OCI-LY1 (cell line): ENCODE results near the gene ZNRF3.

Experiments used
- H2AFZ ChIP-seq: fragments of 200-600 bp; sonication (generic), shearing (Covaris generic); 2 replicates; pipeline ENCODE4 v1.6.0; 2014; ENCODE audit warnings: antibody characterized with exemption, mild to moderate bottlenecking, low read length
- H3F3A ChIP-seq: fragments of 200-600 bp; sonication (generic), shearing (Covaris generic); 2 replicates; pipeline ENCODE4 v1.6.0; 2014; ENCODE audit warnings: mild to moderate bottlenecking, antibody characterized with exemption, low read length, moderate library complexity; ENCODE audit not compliant: insufficient read depth
- H3K27ac ChIP-seq: fragments of 200-600 bp; sonication (generic); 2 replicates; pipeline ENCODE4 v1.5.1; 2014; ENCODE audit warnings: low read length, mixed run types, mild to moderate bottlenecking, low read depth; ENCODE audit not compliant: poor library complexity, severe bottlenecking
- H3K27me3 ChIP-seq: fragments of 200-600 bp; sonication (generic); 2 replicates; pipeline ENCODE4 v1.6.0; 2014; ENCODE audit warnings: antibody characterized with exemption, mild to moderate bottlenecking, low read length, moderate library complexity; ENCODE audit not compliant: insufficient read depth
- H3K36me3 ChIP-seq: fragments of 200-600 bp; sonication (generic); 2 replicates; pipeline ENCODE4 v1.6.1; 2014; ENCODE audit warnings: mild to moderate bottlenecking, antibody characterized with exemption, low read length, moderate library complexity, mixed read lengths; ENCODE audit not compliant: insufficient read depth
- H3K4me1 ChIP-seq: fragments of 200-600 bp; sonication (generic); 2 replicates; pipeline ENCODE4 v1.5.1; 2014; ENCODE audit warnings: mild to moderate bottlenecking, low read length, moderate library complexity; ENCODE audit not compliant: insufficient read depth, severe bottlenecking
- H3K4me2 ChIP-seq: fragments of 200-600 bp; sonication (generic), shearing (Covaris generic); 2 replicates; pipeline ENCODE4 v1.6.1; 2014; ENCODE audit warnings: low read length
- H3K4me3 ChIP-seq: fragments of 200-600 bp; sonication (generic); 2 replicates; pipeline ENCODE4 v1.5.1; 2014; ENCODE audit warnings: low read length, low read depth, mild to moderate bottlenecking, mixed read lengths; ENCODE audit not compliant: poor library complexity, severe bottlenecking
- H3K79me2 ChIP-seq: fragments of 200-600 bp; shearing (Covaris generic); 2 replicates; pipeline ENCODE4 v1.6.1; 2016; ENCODE audit warnings: mixed run types, low read length, mixed read lengths; ENCODE audit not compliant: insufficient read depth
- H3K9ac ChIP-seq: fragments of 200-600 bp; sonication (generic), shearing (Covaris generic); 2 replicates; pipeline ENCODE4 v1.6.1; 2014; ENCODE audit warnings: mild to moderate bottlenecking, low read length, mixed read lengths
- H3K9me2 ChIP-seq: fragments of 200-600 bp; sonication (generic), shearing (Covaris generic); 2 replicates; pipeline ENCODE4 v1.6.1; 2014; ENCODE audit warnings: low read depth, mild to moderate bottlenecking, low read length, mixed read lengths
- H3K9me3 ChIP-seq: fragments of 200-600 bp; shearing (Covaris generic); 2 replicates; pipeline ENCODE4 v1.6.1; 2014; ENCODE audit warnings: low read length, mixed read lengths
- H4K20me1 ChIP-seq: fragments of 200-600 bp; sonication (generic), shearing (Covaris generic); 2 replicates; pipeline ENCODE4 v1.6.0; 2016; ENCODE audit warnings: mild to moderate bottlenecking, low read length; ENCODE audit not compliant: insufficient read depth
- EZH2 ChIP-seq: fragments of 200-600 bp; sonication (generic), shearing (Covaris generic); IDR thresholded peaks from 2 replicates; pipeline ENCODE4 v1.8.0; 2017; ENCODE audit warnings: borderline replicate concordance, mixed run types, mild to moderate bottlenecking, antibody characterized with exemption, low read length, moderate library complexity, mixed read lengths
- TF ChIP-seq, protein P1 (sequence below): fragments of 200-600 bp; sonication (generic), shearing (Covaris generic); IDR thresholded peaks from 2 replicates; pipeline ENCODE4 v1.5.1; 2017; ENCODE audit warnings: mild to moderate bottlenecking, antibody characterized with exemption, low read length, moderate library complexity, mixed read lengths

The ZNRF3 gene

DNA sequence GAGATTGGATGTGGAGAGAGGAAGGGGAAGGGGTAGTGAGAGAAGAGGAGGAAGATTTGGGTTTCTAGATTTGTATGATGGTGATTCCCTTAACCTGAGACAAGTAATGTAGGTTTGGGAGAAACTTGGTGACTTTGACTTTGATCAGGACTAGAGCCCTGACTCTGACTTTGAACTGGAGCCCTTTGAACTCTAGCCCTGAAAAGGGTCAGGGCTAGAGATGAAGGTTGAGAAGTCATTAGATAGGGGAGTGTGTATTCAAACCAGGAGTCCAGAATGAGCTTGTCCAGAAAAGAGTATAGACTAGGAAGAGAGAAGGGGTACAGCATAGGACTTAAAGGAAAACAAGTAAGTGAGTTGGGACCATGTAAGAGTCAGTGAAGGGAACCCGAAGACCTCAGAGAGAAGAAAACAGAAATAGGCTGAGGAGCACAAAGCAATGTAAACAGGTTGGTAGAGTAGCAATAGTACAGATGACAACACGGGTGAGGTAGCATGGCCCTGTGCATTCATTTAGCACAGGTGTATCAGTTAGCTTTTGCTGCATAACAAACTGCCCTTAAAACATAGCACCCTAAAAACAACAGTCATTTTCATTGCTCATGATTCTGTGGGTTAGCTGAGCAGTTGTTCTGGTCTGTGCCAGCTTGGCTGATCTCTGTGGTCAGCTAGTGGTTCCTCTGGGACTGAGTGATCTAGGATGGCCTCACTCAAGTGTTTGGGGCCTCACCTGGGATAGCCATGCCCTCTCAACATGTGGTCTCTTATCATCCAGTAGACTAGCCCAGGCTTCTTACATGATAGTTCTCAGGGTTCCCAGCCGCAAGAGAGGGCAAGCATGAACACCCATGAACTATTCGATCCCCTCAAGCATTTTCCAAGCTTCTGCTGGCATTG, 135.2 kb downstream of the ZNRF3 start:
- Histone ChIP-seq H3K27ac (no peak overlapping the region), H3K79me2 (no peaks in the 10 kb centered on the region), H3K27me3 (no peaks in the 10 kb centered on the region), H3F3A (no peaks in the 10 kb centered on the region), H3K4me3 (no peak overlapping the region), H2AFZ (no peak overlapping the region), H4K20me1 (no peaks in the 10 kb centered on the region), H3K9ac (no peak overlapping the region), H3K36me3 (no peaks in the 10 kb centered on the region), H3K4me2 (no peak overlapping the region), H3K9me2 (no peaks in the 10 kb centered on the region), H3K9me3 (no peaks in the 10 kb centered on the region), H3K4me1 (no peaks in the 10 kb centered on the region)
- TF ChIP-seq EZH2: no peak

DNA sequence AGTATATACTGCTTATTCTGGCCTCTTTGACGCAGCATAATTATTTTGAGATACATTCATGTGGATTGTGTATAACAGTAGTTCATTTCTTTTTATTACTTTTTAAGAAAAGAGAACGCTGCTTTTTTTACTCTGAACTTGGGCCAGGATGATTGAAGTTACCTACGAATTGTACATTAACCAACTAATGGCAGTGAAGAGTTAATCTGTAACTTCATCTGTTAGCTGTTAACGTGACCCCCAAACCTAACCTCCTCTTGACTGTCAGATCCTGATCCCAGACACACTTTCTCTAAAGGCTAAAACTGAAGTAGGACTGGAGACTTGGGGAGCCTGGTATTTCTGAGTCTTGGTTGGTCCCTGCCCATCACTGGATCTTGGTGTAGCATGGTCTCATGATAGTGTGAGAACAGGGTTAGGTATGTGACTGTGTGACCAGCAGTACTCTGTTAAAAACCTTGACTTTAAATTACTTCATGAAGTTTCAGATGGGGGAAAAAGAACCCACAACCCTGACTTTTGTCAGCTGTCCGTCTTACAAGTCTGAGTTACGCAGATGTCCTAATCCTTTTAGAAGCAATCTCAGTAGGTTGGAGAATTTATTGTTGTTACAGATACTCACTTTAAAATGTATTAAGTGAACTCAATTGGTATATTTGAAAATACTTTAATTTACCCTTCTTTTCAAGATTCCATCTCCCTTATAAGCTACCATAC, 138.9 kb downstream of the ZNRF3 start:
- no peak overlapping the region for H3K27ac ChIP-seq
- no peak overlapping the region for H3K4me2 ChIP-seq
- H3K27me3 ChIP-seq: no peaks in the 10 kb centered on the region
- H3K36me3 ChIP-seq: no peaks in the 10 kb centered on the region
- H3F3A ChIP-seq: no peaks in the 10 kb centered on the region
- no peak overlapping the region for H3K9ac ChIP-seq
- TF ChIP-seq EZH2: no peak
- TF ChIP-seq, protein P1, sequence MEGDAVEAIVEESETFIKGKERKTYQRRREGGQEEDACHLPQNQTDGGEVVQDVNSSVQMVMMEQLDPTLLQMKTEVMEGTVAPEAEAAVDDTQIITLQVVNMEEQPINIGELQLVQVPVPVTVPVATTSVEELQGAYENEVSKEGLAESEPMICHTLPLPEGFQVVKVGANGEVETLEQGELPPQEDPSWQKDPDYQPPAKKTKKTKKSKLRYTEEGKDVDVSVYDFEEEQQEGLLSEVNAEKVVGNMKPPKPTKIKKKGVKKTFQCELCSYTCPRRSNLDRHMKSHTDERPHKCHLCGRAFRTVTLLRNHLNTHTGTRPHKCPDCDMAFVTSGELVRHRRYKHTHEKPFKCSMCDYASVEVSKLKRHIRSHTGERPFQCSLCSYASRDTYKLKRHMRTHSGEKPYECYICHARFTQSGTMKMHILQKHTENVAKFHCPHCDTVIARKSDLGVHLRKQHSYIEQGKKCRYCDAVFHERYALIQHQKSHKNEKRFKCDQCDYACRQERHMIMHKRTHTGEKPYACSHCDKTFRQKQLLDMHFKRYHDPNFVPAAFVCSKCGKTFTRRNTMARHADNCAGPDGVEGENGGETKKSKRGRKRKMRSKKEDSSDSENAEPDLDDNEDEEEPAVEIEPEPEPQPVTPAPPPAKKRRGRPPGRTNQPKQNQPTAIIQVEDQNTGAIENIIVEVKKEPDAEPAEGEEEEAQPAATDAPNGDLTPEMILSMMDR: no peak
- H3K4me1 ChIP-seq: no peaks in the 10 kb centered on the region
- no peaks in the 10 kb centered on the region for H3K9me3 ChIP-seq
- no peaks in the 10 kb centered on the region for H3K9me2 ChIP-seq
- no peaks in the 10 kb centered on the region for H4K20me1 ChIP-seq
- no peak overlapping the region for H3K4me3 ChIP-seq
- no peak overlapping the region for H2AFZ ChIP-seq
- no peaks in the 10 kb centered on the region for H3K79me2 ChIP-seq

DNA sequence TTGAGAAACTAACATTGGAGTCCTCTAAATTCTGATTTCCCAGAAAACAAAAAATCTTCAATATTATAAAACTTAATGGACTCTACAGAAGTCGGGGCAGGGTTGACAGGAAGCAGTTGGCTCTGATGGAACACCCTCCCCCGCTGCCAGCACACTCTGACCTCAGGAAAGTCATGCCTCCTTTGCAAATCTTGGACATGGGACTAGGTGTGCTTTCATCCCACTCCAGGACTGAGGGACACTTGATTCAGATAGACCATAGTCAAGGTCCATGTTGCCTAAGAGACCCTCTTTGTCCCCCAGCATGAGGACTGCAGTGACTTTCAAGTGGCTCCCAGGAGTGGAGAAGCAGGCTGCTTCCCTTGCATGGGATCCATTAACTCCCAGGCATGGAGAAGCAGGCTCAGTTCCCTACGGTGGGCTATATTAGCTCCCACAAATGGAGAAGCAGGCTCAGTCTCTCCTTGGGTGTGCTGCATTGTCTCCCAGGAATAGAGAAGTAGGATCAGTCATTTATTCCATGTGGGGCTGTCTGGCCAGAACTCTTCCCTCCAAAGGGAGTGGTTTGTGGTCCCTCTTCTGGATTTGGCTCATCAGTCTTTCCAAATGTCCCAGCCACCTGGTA, 139.9 kb downstream of the ZNRF3 start:
- no peaks in the 10 kb centered on the region for H3K27me3 ChIP-seq
- H3F3A ChIP-seq: no peaks in the 10 kb centered on the region
- no peak overlapping the region for H2AFZ ChIP-seq
- no peaks in the 10 kb centered on the region for H3K9me2 ChIP-seq
- no peaks in the 10 kb centered on the region for H4K20me1 ChIP-seq
- no peaks in the 10 kb centered on the region for H3K36me3 ChIP-seq
- no peak overlapping the region for H3K4me3 ChIP-seq
- H3K27ac ChIP-seq: no peak overlapping the region
- H3K4me2 ChIP-seq: no peak overlapping the region
- H3K4me1 ChIP-seq: no peaks in the 10 kb centered on the region
- TF ChIP-seq EZH2: no peak
- TF ChIP-seq, protein P1: no peak
- no peaks in the 10 kb centered on the region for H3K9me3 ChIP-seq
- H3K9ac ChIP-seq: no peak overlapping the region
- H3K79me2 ChIP-seq: no peaks in the 10 kb centered on the region
